Gastrocnemius medialis (tissue), 4 donors: ENCODE measurements around the gene POTEB3.
"Not testable (repeated sequence)": the region's sequence is repeated elsewhere in the genome, so short reads cannot be mapped to it uniquely, and the experiment has no call there.

Experiments
- POLR2A ChIP-seq, 2 donors: fragments of 450-650 bp; IDR thresholded peaks; one replicate each; pipeline ENCODE4 v1.6.1; 2017; ENCODE audit warnings: antibody characterized with exemption in 2 of 2, mild to moderate bottlenecking in 2 of 2, moderate library complexity in 2 of 2
- TF ChIP-seq, protein P1 (sequence below), 5 experiments: fragments of 450-650 bp in 3 of 5; fragments of 200-600 bp in 2 of 5; sonication (generic) in 2 of 5; IDR thresholded peaks in 4 of 5; conservative IDR thresholded peaks in 1 of 5; 1 replicate in 4 of 5; 2 replicates in 1 of 5; pipeline ENCODE4 v1.5.1; 2016 to 2019; ENCODE audit warnings: antibody characterized with exemption in 5 of 5, mild to moderate bottlenecking in 3 of 5, moderate library complexity in 3 of 5

DNA sequence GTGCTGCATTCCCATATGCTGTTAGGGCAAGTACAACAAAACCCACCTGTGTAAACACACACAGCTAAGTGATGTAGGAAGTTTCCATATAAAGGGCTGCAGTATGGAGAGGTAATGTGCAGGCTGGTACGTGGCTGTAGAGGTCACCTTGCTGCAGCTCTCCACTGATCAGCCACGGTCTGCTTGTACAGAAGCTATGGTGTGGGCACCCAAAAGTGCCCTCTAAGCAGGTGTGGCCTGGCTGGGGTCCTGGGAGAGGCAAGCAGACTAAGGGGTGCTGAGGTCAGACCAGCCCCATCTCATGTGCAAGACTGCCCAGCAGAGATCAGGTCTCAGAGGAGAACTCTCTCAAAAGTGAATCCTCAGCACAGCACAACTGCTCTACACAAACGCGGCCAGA is 32.9 kb downstream of the POTEB3 start:
- not testable (repeated sequence) for TF ChIP-seq POLR2A (IDR thresholded peaks at IDR 0.05)
- TF ChIP-seq, protein P1, sequence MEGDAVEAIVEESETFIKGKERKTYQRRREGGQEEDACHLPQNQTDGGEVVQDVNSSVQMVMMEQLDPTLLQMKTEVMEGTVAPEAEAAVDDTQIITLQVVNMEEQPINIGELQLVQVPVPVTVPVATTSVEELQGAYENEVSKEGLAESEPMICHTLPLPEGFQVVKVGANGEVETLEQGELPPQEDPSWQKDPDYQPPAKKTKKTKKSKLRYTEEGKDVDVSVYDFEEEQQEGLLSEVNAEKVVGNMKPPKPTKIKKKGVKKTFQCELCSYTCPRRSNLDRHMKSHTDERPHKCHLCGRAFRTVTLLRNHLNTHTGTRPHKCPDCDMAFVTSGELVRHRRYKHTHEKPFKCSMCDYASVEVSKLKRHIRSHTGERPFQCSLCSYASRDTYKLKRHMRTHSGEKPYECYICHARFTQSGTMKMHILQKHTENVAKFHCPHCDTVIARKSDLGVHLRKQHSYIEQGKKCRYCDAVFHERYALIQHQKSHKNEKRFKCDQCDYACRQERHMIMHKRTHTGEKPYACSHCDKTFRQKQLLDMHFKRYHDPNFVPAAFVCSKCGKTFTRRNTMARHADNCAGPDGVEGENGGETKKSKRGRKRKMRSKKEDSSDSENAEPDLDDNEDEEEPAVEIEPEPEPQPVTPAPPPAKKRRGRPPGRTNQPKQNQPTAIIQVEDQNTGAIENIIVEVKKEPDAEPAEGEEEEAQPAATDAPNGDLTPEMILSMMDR (IDR thresholded peaks at IDR 0.05 in 4 of 5, conservative IDR thresholded peaks at IDR 0.05 in 1 of 5) = not testable (repeated sequence)
